Fibroblast of the aortic adventitia (primary cell): ENCODE results near the gene WWC1. TPM values are rescaled to one million over a fixed set of nuclear protein-coding genes. Genes with fewer than 3 reads are reported as not detected.

Source experiments
- DNase-seq: peaks from one replicate; pipeline ENCODE4 v3.0.0-alpha.2; 2010; ENCODE audit warnings: low read depth
- H3K4me3 ChIP-seq: 2 replicates; pipeline ENCODE4 v1.5.1; 2011; ENCODE audit warnings: low read depth, mild to moderate bottlenecking, control low read depth, low read length, moderate library complexity
- total RNA-seq: library from RNA; depleted of rRNA; stranded (reverse); fragments of >200 nt; gene quantifications from 2 replicates; pipeline ENCODE4 v1.2.3, GENCODE V29; 2012; ENCODE audit warnings: low replicate concordance
- TF ChIP-seq, protein P1 (sequence below): IDR thresholded peaks from 2 replicates; pipeline ENCODE4 v1.5.1; 2011; ENCODE audit warnings: mild to moderate bottlenecking, low read length, control low read depth, inconsistent platforms; ENCODE audit not compliant: insufficient read depth

The WWC1 gene
- total RNA-seq, 1 donor, result 0.45 TPM

GRCh38 chr5:168261227-168261571 is 30.2 kb upstream of the WWC1 start:
- TF ChIP-seq, protein P1, sequence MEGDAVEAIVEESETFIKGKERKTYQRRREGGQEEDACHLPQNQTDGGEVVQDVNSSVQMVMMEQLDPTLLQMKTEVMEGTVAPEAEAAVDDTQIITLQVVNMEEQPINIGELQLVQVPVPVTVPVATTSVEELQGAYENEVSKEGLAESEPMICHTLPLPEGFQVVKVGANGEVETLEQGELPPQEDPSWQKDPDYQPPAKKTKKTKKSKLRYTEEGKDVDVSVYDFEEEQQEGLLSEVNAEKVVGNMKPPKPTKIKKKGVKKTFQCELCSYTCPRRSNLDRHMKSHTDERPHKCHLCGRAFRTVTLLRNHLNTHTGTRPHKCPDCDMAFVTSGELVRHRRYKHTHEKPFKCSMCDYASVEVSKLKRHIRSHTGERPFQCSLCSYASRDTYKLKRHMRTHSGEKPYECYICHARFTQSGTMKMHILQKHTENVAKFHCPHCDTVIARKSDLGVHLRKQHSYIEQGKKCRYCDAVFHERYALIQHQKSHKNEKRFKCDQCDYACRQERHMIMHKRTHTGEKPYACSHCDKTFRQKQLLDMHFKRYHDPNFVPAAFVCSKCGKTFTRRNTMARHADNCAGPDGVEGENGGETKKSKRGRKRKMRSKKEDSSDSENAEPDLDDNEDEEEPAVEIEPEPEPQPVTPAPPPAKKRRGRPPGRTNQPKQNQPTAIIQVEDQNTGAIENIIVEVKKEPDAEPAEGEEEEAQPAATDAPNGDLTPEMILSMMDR, result no peak
- no peak overlapping the region for H3K4me3 ChIP-seq
- DNase-seq, result peak; percentile 47

GRCh38 chr5:168262042-168262743 is 29.3 kb upstream of the WWC1 start:
- no peak overlapping the region for H3K4me3 ChIP-seq
- no peak for DNase-seq
- TF ChIP-seq, protein P1, result no peak

- H3K4me3 ChIP-seq, result no peak overlapping the region
- no peak for DNase-seq
- TF ChIP-seq, protein P1, result no peak
Measured at GRCh38 chr5:168263121-168263520, 28.3 kb upstream of the WWC1 start.

DNA sequence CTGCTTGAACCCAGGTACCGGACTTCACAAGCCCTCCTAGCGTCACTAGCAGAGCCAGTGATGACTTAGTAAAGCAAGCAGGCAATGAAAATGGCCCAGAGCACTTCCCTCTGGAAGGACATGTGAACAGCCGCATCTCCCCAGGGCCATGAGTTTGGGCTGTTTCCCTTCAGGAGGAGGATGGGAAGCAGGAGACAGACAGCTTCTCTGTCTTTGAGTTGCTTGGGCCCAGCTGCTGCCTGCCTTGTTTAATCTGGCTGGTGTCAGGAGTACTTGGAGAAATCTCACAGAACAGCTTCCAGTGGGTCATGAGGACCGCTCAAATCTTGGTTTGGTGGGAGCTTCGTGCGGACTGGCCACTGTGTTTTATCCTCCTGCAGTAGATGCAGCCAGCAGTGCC is 25.4 kb upstream of the WWC1 start:
- TF ChIP-seq, protein P1, result no peak
- H3K4me3 ChIP-seq, result no peak overlapping the region
- no peak for DNase-seq

DNA sequence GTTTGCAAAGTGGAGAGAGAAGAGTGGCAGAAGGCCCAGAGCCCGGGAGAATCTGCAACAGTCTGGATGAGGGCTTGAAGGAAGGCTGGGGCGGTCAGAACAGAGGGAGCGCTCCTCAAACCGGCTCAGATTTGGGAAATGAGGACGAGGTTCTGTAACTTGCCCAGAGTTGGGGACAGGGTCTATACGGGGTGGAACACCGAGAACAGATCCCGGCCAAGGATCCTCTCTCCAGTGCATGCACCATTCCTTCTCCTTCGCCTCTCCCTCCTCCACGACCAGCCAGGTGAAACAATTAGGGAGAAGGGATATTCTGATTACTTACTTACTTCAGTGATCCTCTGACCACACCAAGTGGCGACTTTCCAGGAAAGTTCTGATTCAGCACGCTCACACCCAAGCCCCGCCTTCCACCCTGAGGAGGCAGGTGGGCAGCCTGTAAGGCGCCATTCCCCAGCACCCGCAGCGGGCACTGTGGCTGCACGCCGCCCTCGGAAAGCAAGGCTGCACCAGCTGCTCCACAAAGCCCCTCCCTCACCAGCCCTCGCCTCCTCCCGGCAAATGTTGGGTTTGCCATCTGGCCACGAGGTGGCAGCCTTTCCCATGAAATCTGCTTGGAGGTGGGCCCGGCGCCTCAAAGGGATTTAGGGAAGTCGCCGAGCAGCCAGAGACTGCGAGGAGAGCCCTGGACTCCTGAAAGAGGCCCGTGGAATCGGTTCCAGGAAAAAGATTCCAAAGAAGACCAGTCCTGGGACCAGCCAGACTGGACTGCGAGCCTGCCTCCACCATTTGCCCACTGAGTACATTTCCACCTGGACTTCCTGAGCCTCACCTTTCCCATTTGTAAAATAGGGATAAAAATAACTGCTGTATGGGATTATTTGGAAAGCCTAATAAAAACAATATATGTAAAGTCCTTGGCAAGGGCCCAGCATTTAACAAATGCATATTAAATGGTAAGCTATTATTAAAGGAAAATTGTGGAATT is 22.2 kb upstream of the WWC1 start:
- H3K4me3 ChIP-seq, result peak overlapping the region; percentile 61
- TF ChIP-seq, protein P1, result peak; percentile 92
- DNase-seq, result peak; percentile 85

DNA sequence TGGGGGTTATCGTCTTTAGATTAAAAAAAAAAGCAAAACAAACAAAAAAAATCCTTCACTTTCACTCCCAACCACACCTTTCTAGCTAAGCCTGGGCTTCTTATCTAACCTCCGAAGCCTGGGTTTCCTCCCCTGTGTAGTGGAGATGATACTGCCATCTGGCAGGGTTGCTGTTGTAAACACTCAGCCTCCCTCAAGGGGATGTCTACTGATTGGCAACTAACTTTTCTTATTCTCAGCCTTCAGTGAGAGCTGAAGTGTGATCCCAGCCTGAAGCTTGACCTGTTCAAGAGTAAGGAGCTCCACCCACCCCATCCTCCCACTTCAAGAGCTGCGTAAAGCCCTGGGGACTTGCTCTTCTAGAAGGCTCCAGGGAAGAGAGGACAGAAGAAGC is 21.5 kb upstream of the WWC1 start:
- peak; percentile 13 for DNase-seq
- TF ChIP-seq, protein P1, result no peak
- H3K4me3 ChIP-seq, result no peak overlapping the region
